ENCODE data around the gene RAB40AL.

RAB40AL gene

DNA sequence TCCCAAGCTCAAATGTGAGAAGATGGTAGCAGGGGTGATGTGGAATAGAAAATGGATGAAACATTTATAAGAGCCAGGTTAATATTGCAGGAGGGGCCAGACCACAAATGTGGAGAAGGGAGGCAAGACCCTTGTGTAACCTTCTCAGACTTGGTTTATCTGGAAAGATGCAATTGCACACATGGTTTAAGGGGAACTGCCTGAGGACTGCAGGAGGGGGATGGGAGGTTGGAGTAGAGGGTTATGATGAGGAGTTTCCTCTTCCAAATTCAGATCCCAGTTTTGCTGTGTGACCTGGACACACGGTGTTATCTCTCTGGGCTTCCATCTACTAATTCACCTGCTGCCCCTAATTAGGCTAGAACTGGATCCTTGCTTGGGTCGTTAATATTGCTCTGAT lies 46.1 kb downstream of the RAB40AL start:
- DNase-seq (ENCODE audit: low read depth) = no peak

GRCh38 chrX:102985192-102985591 lies 48.1 kb downstream of the RAB40AL start:
- DNase-seq (ENCODE audit: low read depth) = no peak
